ENCODE results near the gene TBC1D3B.
A peak's percentile ranks its signal among the peaks of the same experiment; 100 is the strongest.
"Not testable (repeated sequence)": the region's sequence is repeated elsewhere in the genome, so short reads cannot be mapped to it uniquely, and the experiment has no call there.

Gene TBC1D3B

DNA sequence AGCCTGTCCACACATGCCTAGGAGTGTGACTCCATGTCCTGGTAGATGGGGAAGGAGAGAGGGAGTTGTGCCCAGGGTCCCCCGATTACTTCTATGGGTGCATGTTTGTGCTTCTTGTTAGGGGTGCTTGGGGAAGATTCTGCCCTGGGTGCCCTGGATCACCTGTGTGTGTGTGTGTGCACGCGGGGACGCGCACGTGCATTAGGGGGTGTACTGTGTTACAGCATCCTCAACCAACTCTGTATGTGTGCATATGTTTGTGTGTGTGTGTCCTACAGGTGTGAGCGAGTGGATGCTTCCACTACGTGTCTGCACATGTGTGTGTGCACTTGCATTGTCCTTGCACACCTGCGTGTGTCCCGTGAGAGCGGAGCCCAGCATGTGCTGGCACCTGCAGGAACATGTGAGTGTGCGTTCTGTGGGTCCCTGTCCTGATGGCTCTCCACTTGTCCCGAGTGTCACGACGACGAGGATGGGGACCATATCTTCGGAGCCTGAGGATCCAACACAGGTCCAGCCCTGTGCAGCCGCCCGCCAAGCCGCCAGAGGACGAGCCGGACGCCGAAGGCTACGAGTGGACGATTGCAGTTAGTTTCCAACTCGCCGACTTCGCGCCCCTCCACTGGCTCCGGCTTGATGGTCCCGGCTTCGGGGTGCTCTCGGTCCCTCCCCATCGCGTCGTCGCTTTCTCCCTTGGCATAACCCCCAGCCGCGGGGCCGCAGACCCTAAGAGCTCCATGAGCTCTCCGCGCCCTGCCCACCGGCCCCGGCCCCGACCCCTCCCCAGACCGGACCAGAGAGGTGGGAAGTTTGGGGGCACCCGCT lies 6.0 kb upstream of the TBC1D3B start:
- DNase-seq (ENCODE audit: low spot score) (no peak), FAIRE-seq (no peak)

DNA sequence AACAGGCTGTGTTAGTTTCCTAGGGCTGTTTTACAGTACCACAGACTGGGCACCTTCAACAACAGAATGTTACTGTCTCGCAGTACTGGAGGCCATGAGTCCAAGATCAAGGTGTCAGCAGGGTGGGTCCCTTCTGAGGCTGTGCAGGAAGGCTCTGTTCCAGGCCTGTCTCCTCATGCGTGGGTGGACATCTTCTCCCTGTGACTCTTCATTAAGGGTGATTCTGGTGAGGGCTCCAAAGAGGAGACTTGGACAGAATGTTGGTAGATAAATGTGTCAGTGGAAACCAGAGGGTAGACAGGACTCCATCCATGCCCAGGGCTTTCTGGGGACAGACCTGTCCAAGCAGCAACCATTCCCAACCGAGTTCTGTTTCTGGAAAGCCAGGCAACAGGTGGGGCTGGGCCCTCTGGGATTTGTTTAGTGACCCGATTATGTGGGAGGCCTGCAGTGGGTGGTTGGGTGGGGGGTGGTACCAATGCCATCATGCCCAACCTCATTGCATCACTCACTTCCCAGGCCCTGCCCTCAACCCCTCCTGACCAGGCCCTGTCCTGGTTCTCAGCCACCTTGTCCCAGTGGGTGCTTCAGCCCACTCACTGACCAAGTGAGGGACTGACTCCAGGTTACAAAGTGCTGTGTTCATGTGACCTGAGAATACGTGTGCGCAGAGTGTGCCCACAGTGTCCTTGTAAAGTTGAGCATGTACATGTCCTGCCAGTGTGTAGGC lies 5.2 kb upstream of the TBC1D3B start:
- not testable (repeated sequence) for DNase-seq (ENCODE audit: low spot score)

DNA sequence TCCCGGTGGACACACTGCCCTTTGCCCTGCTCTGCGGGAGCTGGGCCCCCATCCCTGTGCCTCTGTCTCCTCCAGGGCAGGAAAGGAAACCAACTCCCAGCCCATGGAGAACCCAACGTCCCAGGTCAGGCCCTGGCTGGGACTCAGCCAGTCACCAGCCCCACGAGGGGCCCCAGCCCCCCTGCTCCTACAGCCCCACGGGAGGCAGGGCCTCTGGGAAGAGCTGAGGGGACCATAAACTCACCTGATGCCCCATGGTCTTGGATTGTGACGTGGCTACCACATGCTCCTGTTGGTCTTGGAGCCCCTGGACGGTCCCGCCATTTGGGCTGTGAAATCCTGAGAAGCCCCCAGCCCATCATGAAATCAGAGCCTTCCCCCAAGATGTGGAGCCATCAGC lies 7.6 kb downstream of the TBC1D3B start:
- FAIRE-seq; DNase-seq (ENCODE audit: low spot score): not testable (repeated sequence)

More for the DNA sequence above, 5.2 kb upstream of the TBC1D3B start:
- not testable (repeated sequence) for FAIRE-seq

DNA sequence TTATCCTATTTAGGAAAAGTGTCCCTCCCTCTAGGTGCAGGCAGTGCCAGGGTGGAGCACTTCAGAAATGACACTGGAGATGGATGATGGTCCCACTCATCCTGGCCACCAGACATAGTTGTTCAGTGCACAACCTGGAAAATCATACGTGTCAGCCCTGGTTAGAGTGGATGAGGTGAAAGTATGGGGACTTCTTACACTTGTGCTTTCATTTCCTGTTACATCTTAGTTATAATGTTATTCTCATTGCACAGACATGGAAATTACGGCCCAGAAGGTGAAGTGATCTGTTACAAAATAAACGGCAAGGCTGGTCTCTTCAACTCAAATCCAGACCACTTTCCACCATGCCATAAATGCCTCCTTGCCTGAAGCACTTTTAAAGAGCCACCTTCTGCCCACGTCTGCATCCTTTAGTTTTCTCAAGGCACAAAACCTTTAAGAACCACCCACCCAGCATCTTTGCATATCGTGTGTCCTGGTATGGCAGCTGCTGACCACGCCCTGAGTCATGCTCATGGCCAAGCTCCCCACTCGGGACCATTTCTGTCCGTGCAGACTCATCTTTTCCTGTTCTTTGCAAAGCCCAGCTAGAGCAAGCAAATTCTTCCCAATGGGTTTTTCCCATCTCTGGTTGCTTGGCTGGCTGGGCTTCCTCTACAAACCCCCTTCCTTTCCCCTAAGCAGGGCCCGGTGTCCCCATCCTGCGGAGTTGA lies 22.4 kb downstream of the TBC1D3B start:
- no peak for DNase-seq (ENCODE audit: low spot score)
- FAIRE-seq = no peak

DNA sequence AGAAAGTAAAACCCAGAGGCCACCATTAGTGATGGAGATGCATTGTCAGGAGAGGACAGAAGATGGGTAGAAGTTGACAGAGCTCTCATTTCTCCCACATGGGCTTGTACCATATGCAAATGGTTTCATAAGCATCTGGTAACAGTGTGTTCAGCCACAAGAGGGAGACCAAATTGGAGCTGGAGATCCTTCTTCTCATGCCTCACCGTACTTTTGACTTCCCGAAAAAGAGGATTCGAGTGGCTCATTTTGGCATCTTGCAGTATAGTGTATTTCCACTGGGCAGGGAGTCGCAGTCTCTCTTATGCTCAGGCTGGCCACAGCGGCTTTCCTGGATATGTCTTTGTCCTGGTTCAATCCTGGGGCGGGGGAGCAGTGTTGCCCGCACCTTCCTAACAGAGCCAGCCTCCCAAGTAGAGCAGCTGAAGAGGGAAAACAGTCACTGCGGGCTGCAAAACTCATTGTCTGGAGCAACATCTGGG lies 23.8 kb downstream of the TBC1D3B start:
- DNase-seq (ENCODE audit: low spot score) = no peak
- FAIRE-seq = no peak

DNA sequence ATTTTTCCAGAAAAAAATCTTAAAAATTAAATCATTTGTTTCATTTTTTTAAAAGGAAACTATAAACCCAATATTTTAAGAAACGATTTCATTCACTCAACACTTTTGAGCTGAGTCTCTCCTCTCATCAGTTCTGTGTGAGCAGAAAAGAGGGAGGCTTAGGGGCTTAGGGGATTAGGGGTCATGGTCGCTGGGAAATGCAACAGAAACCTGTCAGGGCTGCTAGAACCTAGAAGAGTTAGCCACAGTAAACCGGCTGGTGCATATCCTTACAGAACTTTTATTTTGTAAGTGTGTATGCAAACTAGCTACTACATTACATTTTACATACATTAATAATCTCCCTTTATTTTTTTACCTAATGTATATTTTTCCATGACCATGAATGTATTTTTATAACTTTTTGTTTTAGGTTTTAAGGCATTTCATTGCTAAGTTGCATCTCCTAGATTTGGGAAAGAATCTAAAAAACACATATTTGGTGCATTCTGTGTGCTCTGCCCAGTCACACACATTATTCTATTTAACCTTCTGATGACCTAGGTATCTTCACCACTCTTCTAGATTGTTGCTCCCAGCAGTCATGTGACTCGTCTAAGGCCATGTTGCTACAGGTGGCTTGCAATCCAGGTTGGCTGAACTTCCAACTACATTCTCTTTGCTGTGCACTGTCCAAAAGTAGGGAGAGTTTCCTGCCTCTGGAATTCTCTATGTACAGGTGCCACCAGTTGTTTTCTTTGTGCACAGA lies 24.4 kb downstream of the TBC1D3B start:
- DNase-seq (ENCODE audit: low spot score) = no peak
- no peak for FAIRE-seq

DNA sequence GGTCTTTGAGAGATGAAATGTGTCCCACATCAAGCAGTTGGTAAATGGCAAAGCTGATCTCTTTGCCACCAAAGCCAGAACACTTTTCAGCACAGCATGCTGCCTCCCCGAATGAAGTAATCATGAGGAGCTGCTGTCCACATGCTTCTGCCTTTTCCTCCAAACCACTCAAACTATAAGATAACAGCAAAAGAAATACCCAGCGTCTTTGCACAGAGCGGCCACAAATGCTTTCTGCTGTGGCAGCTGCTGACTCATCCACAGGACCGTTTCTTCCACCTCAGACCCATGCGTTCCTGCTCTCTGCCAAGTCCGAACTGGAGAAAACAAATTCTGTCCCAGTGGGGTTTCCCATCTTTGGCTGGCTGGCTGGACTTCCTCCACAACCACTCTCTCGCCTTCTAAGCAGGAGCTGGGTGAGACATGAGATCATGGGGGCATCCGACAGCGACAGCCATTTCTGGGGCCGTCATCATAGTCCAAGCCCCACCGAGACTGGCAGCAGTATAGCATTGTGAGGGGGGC lies 27.1 kb downstream of the TBC1D3B start:
- FAIRE-seq (no peak), DNase-seq (ENCODE audit: low spot score) (peak; percentile 14)

DNA sequence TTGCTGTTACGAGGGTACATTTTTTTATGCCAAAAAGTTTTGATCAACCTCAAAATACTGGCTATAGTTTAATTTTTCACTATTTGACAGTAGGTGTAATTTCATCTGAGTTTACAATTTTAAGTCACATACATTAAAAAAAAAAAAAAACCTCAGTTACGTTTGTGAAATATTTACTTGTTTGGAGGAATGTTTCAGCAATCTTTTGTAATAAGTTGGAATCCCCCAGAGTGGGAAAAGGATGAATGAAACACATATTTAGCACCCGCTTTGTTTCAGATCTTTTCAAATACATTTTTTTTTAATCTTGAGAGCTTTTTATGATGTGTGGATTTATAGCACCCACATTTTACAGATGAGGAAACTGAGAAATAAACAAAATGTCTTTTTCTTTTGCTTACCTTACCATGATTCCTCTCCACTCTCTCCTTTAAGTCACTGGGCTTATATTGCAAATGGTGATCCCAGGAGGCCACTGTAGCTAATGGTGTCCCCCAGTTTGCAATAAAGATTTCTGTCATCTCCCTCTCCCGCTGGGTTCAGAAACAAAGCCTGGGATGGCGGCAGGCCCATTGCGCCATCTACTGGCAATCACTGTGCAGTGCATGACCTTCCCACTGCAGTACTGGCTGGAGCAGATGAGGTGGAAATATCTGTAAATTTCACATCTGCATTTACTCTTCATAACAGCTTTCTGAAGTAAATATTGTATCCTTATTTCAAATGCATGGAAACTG lies 27.7 kb downstream of the TBC1D3B start:
- DNase-seq (ENCODE audit: low spot score) (peak; percentile 27), FAIRE-seq (no peak)

DNA sequence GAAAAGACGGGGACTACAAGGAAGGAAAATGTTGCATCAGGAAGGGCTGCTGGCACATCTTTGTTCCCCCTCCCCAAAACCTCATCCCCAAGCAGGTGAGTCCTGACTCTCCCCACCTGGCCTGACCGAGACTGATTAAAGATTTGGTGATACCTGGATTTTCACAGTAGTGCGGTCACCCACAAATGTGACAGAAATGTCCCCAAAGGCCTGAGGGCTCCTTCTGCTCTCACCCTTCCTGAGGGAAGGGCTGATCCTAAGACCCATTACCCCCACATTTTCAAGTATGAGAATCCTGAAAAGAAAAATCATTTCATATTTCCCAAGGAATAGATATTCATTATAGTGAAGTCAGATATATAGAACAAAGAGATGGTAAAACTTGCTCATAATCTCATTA lies 28.8 kb downstream of the TBC1D3B start:
- DNase-seq (ENCODE audit: low spot score) (no peak), FAIRE-seq (no peak)

DNA sequence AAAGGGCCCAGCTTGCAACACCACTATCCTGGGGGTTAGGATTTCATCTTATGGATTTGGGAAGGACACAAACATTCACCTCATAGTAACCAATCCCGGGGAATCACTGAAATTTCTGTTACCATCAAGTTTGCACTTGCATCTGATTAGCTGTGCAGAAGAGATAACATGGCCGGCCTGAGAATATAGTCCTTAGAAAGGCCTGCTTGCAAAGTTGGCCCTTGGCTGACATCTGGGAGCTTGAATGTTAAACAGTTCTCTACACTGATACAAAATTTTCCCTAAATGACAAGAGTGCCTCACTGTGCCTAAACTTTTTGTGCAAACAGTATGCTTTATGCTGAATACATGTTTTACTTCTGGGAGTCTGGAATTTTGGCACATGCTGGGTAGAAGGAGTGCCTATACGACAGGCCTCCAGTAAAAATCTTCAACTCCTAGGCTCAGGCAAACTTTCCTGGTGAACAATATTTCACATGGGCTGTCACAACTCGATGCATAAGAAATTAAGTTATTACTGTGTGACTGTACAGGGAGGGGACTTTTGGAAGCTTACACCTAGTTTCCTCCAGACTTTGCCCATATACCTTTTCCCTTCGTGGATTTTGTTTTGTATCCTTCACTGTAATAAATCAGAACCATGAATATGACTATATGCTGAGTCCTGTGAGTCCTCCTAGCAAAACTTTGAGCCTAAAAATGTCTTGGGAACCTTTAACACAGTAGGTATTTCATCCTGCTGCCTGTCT lies 31.3 kb downstream of the TBC1D3B start:
- FAIRE-seq = no peak
- DNase-seq (ENCODE audit: low spot score) = no peak

DNA sequence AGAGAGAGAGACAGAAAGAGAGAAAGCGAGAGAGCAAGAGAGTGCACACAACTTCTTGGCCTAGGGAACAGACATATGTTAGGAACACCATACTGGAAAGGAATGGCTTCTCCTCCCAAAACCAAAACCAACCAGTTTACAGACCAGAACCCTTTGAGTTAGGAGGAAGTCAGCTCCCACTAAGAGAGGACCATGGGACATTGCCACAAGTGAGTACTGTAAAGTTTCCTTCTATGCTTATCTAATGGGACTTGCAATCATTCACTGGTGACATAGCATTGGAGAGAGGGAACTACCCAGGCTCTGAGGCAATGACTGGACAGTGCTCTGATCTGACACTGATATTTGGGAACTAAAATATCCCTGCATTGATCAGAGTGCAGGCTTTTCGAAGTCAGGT lies 32.4 kb downstream of the TBC1D3B start:
- FAIRE-seq (no peak), DNase-seq (ENCODE audit: low spot score) (no peak)

DNA sequence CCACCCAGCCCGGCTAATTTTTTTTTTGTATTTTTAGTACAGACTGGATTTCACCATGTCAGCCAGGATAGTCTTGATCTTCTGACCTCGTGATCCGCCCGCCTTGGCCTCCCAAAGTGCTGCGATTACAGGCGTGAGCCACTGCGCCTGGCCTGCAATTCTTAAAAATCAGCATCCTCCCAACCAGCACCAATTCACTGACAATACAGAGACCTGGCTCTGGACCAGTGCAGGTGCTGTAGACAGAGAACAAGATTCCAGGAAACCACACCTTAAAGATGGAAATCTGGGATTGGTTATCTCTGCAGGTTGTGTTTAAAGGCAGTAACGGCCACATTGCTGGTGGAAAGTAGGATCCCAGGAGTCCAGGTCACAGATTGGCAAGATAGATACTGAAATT lies 33.6 kb downstream of the TBC1D3B start:
- DNase-seq (ENCODE audit: low spot score) = no peak
- no peak for FAIRE-seq

DNA sequence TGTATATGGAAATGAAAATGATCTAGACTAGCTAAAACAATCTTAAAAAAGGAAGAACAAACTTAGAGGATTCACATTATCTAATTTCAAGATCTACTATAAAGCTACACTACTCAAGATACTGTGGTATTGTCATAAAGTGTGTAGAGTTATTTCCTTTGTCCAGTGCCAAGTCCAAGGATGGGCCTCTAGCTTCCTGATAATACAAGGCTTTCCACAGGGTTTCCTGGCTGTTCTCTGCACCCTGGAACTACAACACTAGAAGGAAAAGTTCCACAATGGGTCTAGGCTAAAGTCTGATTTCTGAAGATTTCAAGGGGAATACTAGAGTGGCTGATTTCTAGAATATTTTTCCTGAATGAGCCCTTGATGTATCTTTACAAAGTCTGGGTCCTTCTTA lies 34.2 kb downstream of the TBC1D3B start:
- FAIRE-seq = no peak

DNA sequence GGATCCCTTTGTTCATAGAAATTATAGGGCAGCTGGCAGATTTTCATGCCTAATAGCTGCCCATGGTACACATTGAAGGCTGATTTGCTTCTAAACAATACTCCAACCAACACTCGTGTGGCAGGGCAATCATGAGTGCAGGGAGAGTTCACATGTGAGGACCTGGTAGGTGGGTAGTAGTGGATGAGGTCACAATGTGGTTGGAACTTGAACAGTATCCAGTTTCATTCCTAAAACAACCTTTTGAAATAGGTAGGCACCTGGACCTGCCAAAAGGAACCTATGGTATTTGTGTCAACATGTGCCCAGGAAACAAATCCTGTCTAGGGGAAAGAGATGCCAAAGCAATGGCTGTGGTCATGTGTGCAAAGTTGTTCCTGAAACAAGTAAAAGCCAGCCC lies 40.0 kb downstream of the TBC1D3B start:
- FAIRE-seq (no peak), DNase-seq (ENCODE audit: low spot score) (no peak)

More for the DNA sequence above, 34.2 kb downstream of the TBC1D3B start:
- no peak for DNase-seq (ENCODE audit: low spot score)

DNA sequence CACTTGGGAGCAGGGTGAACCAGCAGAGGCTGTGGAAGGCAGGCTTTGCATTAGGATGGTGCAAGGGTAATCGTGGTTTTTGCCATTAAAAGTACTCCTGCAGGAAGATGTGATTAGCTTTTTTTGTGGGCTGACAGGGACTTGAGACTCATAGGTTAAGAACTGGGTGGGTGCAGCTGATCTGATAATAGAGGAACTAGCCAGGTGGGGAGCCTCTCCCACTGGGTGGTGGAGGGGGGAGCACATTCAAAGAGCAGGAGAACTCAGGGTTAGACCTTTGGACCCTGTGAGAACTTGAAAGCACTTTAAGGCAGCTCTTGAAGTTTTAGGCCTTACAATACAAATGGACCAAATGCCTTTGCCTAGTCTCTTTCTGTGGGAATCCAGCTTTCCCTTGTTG lies 40.4 kb downstream of the TBC1D3B start:
- no peak for DNase-seq (ENCODE audit: low spot score)
- no peak for FAIRE-seq

DNA sequence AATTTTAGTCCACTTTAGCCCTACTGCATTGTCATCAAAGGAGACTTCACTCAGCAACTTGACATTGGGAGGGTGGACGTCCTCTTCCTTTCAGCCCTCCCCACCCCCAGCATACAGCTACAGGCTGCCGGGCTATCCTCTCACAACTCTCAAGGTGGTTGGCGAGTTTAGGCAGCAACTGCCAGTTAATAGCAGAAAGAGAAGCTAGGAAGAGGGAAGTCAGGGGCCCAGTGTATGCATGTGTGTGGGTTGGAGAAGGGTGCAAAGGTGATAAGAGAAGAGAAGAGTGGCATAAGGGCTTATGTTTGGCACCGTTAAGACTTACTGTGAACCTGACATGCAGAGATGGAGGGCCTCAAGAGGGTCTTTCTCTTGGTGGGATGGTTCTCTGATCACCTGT lies 41.0 kb downstream of the TBC1D3B start:
- no peak for FAIRE-seq
- no peak for DNase-seq (ENCODE audit: low spot score)

DNA sequence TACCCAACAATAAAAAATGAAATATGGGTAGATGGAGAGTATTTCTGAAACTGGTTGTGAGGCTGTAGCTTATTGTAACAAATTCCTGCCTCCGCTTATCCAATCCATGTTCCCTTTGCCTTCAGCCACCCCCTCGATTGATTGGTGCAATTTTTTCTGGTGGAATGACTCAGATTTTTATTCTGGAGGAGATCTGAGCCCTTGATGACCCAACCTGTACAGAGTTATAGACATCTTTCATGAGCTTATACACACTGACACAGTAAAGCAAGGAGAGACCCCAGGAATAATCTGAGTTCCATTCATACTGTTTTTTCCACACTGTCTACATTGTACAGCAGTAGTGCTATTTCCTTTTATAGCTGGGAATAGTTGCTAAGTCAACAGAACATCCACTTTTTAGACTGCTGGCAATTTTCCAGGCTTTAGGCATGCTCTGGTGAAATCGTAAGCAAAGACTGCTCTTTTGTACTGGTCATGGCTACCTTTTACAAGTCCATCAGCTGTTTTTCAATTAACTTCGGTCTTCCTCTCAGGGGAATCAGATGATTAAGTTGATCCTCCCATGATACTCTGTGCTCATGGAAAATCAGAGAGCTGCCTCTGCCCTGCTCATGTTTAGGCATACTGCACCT lies 42.7 kb downstream of the TBC1D3B start:
- DNase-seq (ENCODE audit: low spot score) (no peak), FAIRE-seq (no peak)

DNA sequence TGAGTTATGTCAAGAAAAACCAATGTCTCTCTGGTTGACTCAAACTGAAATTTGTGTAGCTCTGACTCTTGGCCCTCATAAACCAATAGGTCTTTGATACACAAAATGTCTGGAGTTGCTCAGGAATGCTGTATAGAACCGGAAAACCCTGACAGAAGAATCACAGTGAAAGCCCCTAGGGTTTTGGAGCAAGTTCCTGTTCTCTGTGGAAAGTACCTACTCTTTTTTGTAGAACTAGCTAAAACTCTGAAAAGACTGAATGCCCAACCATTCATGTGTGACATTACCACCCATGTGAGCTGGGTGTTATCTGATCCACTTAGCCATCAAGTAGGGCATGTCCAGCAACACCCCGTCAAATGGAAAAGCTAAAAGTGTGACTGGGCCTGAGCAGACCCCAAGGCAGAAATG lies 44.0 kb downstream of the TBC1D3B start:
- DNase-seq (ENCODE audit: low spot score) (no peak), FAIRE-seq (no peak)

DNA sequence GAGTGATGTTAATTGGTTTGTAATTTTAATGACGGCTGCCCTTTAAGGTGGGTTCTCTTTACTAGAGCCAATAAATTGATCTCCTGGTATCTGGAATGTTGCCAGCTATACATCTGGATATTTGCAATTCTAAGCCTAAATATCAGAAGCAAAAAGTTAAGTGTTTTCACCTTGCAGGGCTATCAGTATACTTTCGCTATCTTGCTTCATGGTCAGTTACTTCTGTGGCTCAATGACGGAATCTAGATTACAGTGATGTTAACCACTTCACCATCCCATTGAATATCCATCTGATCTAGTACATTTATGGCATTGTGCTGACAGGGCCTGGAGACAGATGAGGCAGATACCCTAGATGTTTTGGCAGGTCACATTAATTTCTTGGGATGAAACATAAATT lies 44.5 kb downstream of the TBC1D3B start:
- DNase-seq (ENCODE audit: low spot score) (no peak), FAIRE-seq (no peak)

All from RCC 7860 (cell line).